Body of pancreas (tissue), 4 donors: ENCODE results near the gene IRF7. TPM values are rescaled to one million over a fixed set of nuclear protein-coding genes. Genes with fewer than 3 reads are reported as not detected.

ENCODE experiments used
- ATAC-seq: fragments of 150-250 bp; one replicate; pipeline ENCODE4 v1.9.1; 2016
- DNase-seq, 4 donors: peaks; one replicate each; pipeline ENCODE4 v3.0.0-alpha.2; 2019
- H3K27ac ChIP-seq, 4 donors: fragments of 200-600 bp; sonication (generic); 1 replicate in 3 of 4; 2 replicates in 1 of 4; pipeline versions ENCODE4 v1.5.1 to v1.6.1; 2016 to 2019; ENCODE audit warnings: mild to moderate bottlenecking in 1 of 4, mixed read lengths in 1 of 4, moderate library complexity in 1 of 4
- H3K27me3 ChIP-seq, 2 donors: fragments of 200-600 bp; sonication (generic); one replicate each; pipeline ENCODE4 v1.6.0; 2016; ENCODE audit warnings: mild to moderate bottlenecking in 1 of 2
- H3K36me3 ChIP-seq, 2 donors: fragments of 200-600 bp; sonication (generic); replicated peaks in 1 of 2; 2 replicates each; pipeline ENCODE4 v1.5.1; 2016; ENCODE audit warnings: low read depth in 2 of 2; ENCODE audit not compliant: insufficient read depth in 1 of 2
- H3K4me1 ChIP-seq: fragments of 200-600 bp; sonication (generic); one replicate; pipeline ENCODE4 v1.6.0; 2016
- H3K4me3 ChIP-seq, 2 donors: fragments of 200-600 bp; sonication (generic); 1 replicate in 1 of 2; 2 replicates in 1 of 2; pipeline ENCODE4 v1.5.1; 2016 to 2019
- H3K9me3 ChIP-seq, 3 donors: fragments of 200-600 bp; sonication (generic); 1 replicate in 2 of 3; 2 replicates in 1 of 3; pipeline ENCODE4 v1.5.1; 2016
- POLR2A ChIP-seq, 3 donors: fragments of 450-650 bp; IDR thresholded peaks; one replicate each; pipeline ENCODE4 v1.6.1; 2016; ENCODE audit warnings: antibody characterized with exemption in 3 of 3, mild to moderate bottlenecking in 2 of 3
- WGBS, 2 donors: methylation state at CpG; one replicate each; pipeline ENCODE4 v1.1.5; 2017; 5-methylcytosine and 5-hydroxymethylcytosine counted together
- intact Hi-C: fragments of 100-400 bp; cut with DNase I; formaldehyde crosslinking; loops from one replicate; pipeline ENCODE4 v1.15.1; 2023
- total RNA-seq, 2 donors: library from RNA; depleted of rRNA; stranded (reverse); fragments of >200 nt; gene quantifications; one replicate each; pipeline ENCODE4 v1.1.0, GENCODE V29; 2016
- TF ChIP-seq, protein P1 (sequence below), 7 experiments: fragments of 450-650 bp in 4 of 7; fragments of 200-600 bp in 3 of 7; sonication (generic) in 3 of 7; IDR thresholded peaks; one replicate each; pipeline ENCODE4 v1.5.1; 2016 to 2019; ENCODE audit warnings: antibody characterized with exemption in 7 of 7

Gene IRF7
- total RNA-seq, 2 donors from 2014 or later: 10.4 to 10.9 TPM

DNA sequence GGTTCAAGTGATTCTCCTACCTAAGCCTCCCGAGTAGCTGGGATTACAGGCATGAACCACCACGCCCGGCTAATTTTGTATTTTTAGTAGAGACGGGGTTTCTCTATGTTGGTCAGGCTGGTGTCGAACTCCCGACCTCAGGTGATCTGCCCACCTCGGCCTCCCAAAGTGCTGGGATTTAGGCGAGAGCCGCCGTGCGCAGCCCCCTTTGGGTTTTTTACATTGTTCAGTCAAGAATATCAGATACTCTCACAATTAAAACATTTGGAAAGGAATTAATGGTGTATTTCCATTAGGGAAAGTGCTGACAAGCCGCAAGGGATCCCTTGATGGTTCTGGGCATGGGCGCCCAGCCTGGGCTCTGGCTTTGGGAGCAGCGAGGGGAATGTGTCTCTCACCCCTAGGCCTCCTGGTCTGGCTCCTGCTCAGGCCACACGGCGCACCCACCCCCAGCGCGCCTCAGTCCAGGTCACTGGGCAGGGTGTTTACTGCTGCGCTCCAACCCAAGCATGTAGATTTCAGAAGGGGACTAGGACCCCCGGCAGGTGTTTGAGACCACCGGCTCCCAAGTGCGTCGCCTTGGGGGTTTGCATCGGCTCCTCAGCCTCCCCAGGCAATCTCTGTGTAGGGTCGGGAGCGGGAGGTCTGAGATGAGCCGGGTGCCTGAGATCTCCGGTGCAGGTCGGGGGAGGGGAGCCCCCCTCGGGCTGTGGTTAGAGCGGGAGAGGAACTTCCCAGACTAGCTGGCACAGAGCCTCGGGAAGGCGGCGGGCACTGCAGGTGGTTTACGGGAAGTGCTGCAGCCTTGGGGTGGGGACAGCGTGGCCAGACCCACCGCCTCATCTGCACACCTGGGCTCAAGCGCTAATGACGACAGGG, 809 bp upstream of the IRF7 start:
- H3K27ac ChIP-seq: peak overlapping the region in 3 of 4 donors; percentile 84 to 96 (median 89)
- DNase-seq (peak in 1 of 4 donors; percentile 37), ATAC-seq (no peak)
- no peaks in the 10 kb centered on the region for H3K27me3 ChIP-seq
- whole genome bisulfite sequencing, 2 donors: 72 to 89% methylated on average over 18 to 37 of the region's 39 CpGs
- no peak overlapping the region for H3K4me3 ChIP-seq
- peaks cover 7 to 8% of the 10 kb centered on the region in 2 donors for H3K36me3 ChIP-seq
- intact Hi-C loops: no loop called here
- H3K9me3 ChIP-seq: no peaks in the 10 kb centered on the region
- TF ChIP-seq, protein P1, sequence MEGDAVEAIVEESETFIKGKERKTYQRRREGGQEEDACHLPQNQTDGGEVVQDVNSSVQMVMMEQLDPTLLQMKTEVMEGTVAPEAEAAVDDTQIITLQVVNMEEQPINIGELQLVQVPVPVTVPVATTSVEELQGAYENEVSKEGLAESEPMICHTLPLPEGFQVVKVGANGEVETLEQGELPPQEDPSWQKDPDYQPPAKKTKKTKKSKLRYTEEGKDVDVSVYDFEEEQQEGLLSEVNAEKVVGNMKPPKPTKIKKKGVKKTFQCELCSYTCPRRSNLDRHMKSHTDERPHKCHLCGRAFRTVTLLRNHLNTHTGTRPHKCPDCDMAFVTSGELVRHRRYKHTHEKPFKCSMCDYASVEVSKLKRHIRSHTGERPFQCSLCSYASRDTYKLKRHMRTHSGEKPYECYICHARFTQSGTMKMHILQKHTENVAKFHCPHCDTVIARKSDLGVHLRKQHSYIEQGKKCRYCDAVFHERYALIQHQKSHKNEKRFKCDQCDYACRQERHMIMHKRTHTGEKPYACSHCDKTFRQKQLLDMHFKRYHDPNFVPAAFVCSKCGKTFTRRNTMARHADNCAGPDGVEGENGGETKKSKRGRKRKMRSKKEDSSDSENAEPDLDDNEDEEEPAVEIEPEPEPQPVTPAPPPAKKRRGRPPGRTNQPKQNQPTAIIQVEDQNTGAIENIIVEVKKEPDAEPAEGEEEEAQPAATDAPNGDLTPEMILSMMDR (IDR thresholded peaks at IDR 0.05): no peak
- no peak for TF ChIP-seq POLR2A (IDR thresholded peaks at IDR 0.05)
- H3K4me1 ChIP-seq: peaks cover 21% of the 10 kb centered on the region

DNA sequence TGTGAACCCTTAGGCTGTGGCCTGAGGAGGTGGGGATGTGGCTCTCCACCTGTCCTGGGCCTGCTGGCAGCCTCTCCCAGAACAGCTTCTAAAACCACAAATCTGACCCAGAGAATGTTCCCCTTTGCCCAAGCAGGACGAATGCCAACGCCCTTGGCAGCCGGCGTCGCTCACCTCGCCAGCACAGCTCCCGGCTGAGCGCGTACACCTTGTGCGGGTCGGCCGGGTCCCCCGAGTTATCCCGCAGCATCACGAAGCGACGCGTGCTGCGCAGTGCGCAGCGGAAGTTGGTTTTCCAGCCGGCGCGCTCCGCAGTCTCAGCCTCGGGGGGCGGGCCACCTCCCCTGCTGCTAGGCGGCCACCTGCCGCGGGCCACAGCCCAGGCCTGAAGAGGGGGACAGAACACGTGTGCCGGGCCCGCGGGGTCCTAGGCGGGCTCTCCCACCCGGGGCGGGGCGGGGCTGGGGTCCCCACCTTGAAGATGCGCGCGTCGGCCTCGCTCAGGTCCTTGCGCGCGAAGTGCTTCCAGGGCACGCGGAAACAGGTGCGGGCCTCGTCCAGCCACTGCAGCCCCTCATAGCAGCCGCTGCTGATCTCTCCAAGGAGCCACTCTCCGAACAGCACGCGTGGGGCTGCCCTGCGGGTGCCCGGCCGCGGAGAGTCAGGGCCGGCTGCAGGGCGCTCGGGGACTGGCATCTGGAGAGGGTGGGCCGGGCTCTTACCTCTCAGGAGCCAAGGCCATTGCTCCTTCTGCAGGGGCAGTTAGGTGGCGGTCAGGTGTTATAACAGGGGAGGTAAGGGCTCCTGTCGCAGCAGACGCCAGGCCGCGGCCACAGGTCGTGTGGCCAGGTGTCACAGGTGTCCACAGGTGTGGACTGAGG, 887 bp downstream of the IRF7 start:
- Histone ChIP-seq H3K36me3 (peaks cover 21 to 24% of the 10 kb centered on the region in 2 donors), H3K27ac (peak overlapping the region; percentile 78 to 96 (median 86)), H3K27me3 (no peaks in the 10 kb centered on the region), H3K9me3 (no peaks in the 10 kb centered on the region), H3K4me3 (peak overlapping the region; percentile 30 to 60), H3K4me1 (peaks cover 21% of the 10 kb centered on the region)
- DNase-seq (peak in 3 of 4 donors; percentile 35 to 66 (median 64)), ATAC-seq (no peak)
- intact Hi-C loops: no loop called here
- TF ChIP-seq, protein P1 (IDR thresholded peaks at IDR 0.05): no peak
- no peak for TF ChIP-seq POLR2A (IDR thresholded peaks at IDR 0.05)
- WGBS, 2 donors: 68 to 79% methylated on average over 16 to 53 of the region's 68 CpGs

DNA sequence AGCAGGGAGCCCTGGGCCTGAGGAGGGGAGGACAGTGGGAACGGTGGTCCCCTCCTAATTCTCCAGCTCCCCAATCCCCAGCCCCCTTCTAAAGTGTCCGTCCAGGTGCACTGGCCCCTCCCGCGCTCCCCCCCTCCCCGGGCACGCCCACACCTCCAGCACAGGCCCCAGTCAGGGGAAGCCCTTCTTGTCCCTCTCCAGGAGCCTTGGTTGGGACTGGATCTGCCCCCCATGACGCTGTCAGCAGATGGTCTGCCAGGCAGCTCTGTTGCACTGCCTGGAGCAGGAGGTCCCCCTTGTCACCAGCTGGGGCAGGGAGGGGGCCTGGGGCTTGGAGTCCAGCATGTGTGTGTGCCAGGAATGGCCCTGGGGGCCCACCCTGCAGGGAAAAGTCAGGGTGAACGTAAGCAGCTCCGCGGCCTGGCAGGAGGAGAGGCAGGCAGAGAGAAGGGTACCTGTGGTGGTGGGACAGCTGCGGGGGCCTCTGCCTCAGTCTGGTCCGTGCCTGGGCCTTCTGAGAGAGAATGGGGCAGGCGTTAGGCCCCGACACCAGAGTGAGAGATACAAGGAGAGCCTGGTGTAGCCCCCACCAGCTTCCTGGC, 1.6 kb downstream of the IRF7 start:
- WGBS, 2 donors: 75 to 85% methylated on average over 13 to 14 of the region's 14 CpGs
- peaks cover 23 to 26% of the 10 kb centered on the region in 2 donors for H3K36me3 ChIP-seq
- H3K9me3 ChIP-seq: no peaks in the 10 kb centered on the region
- no peak overlapping the region for H3K4me3 ChIP-seq
- DNase-seq (no peak), ATAC-seq (no peak)
- TF ChIP-seq POLR2A (IDR thresholded peaks at IDR 0.05): no peak
- TF ChIP-seq, protein P1 (IDR thresholded peaks at IDR 0.05): no peak
- H3K27me3 ChIP-seq: no peaks in the 10 kb centered on the region
- peak overlapping the region in 3 of 4 donors; percentile 84 to 96 (median 89) for H3K27ac ChIP-seq
- peaks cover 21% of the 10 kb centered on the region for H3K4me1 ChIP-seq
- intact Hi-C loops: no loop called here

DNA sequence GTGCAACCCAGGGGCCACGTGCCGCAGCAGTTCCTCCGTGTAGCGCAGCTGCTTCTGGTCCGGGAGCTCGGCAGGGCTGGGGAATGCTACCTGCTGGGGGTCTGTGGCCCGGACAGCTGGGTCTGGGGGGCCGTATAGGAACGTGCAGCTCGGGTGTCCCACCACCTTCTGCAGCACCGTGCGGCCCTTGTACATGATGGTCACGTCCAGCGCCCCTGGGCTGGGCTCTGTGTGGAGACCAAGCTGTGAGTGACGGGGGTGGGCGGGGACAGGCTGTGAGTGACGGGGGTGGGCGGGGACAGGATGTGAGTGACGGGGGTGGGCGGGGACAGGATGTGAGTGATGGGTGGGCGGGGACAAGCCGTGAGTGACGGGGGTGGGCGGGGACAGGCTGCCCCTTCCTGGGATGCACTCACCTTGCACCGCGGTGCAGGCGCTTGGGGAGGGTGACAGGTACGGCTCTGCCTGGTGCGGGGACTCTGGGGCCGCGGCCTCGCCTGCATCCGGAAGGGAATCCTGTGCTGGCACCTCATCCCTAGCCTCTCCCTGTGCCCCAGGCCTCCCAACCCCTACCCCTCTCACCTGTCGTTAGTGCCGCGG, 2.3 kb downstream of the IRF7 start:
- Histone ChIP-seq H3K36me3 (peaks cover 25 to 26% of the 10 kb centered on the region in 2 donors), H3K9me3 (no peaks in the 10 kb centered on the region), H3K4me3 (no peak overlapping the region), H3K27ac (peak overlapping the region in 2 of 4 donors; percentile 84 to 96), H3K27me3 (no peaks in the 10 kb centered on the region), H3K4me1 (peaks cover 21% of the 10 kb centered on the region)
- ATAC-seq (no peak), DNase-seq (peak; percentile 49 to 73 (median 56))
- intact Hi-C loops: no loop called here
- TF ChIP-seq, protein P1 (IDR thresholded peaks at IDR 0.05): no peak
- TF ChIP-seq POLR2A (IDR thresholded peaks at IDR 0.05): no peak
- WGBS, 2 donors: 83 to 90% methylated on average over 8 to 25 of the region's 36 CpGs
